GM21360 (cell line): Measurements from ENCODE around the gene MYO1B.
A peak's percentile ranks its signal among the peaks of the same experiment; 100 is the strongest.

ENCODE experiments used
- ATAC-seq: cut with Tn5 transposase; IDR thresholded peaks from one replicate; pipeline ENCODE4 v1.9.1; 2021; ENCODE audit warnings: mild to moderate bottlenecking, moderate library complexity; ENCODE audit not compliant: unreplicated experiment

Gene MYO1B

GRCh38 chr2:191319186-191319585 is 74.0 kb downstream of the MYO1B start:
- no peak for ATAC-seq

- no peak for ATAC-seq
These were observed 75.7 kb downstream of the MYO1B start for GRCh38 chr2:191320881-191321280.

GRCh38 chr2:191321861-191322662 is 76.9 kb downstream of the MYO1B start:
- ATAC-seq: peak; percentile 74

GRCh38 chr2:191322828-191323506 is 77.8 kb downstream of the MYO1B start:
- no peak for ATAC-seq

GRCh38 chr2:191325651-191326365 is 80.6 kb downstream of the MYO1B start:
- ATAC-seq: no peak

GRCh38 chr2:191327484-191327883 is 82.3 kb downstream of the MYO1B start:
- no peak for ATAC-seq

GRCh38 chr2:191328150-191328809 is 83.1 kb downstream of the MYO1B start:
- ATAC-seq: no peak

GRCh38 chr2:191329841-191330240 is 84.6 kb downstream of the MYO1B start:
- no peak for ATAC-seq

GRCh38 chr2:191333911-191334357 is 88.7 kb downstream of the MYO1B start:
- no peak for ATAC-seq

- no peak for ATAC-seq
These were observed 90.8 kb downstream of the MYO1B start for GRCh38 chr2:191335875-191336464.

- no peak for ATAC-seq
These were observed 96.2 kb downstream of the MYO1B start for GRCh38 chr2:191341436-191341835.

- no peak for ATAC-seq
These were observed 98.7 kb downstream of the MYO1B start for GRCh38 chr2:191343796-191344338.

GRCh38 chr2:191345788-191346187 is 100.6 kb downstream of the MYO1B start:
- ATAC-seq: no peak

GRCh38 chr2:191347154-191347553 is 102.0 kb downstream of the MYO1B start:
- no peak for ATAC-seq

GRCh38 chr2:191347881-191348280 is 102.7 kb downstream of the MYO1B start:
- ATAC-seq: no peak

- no peak for ATAC-seq
These were observed 104.8 kb downstream of the MYO1B start for GRCh38 chr2:191349990-191350389.

- ATAC-seq: no peak
These were observed 105.6 kb downstream of the MYO1B start for GRCh38 chr2:191350826-191351225.

- no peak for ATAC-seq
These were observed 106.1 kb downstream of the MYO1B start for GRCh38 chr2:191351298-191351697.

GRCh38 chr2:191351921-191352320 is 106.7 kb downstream of the MYO1B start:
- no peak for ATAC-seq

GRCh38 chr2:191352536-191352935 is 107.3 kb downstream of the MYO1B start:
- ATAC-seq: no peak
